ENCODE results near the gene KSR1. TPM values are rescaled to one million over a fixed set of nuclear protein-coding genes. Genes with fewer than 3 reads are reported as not detected.

Gene KSR1
- polyA plus RNA-seq, 1 donor from 2014 or later, result 9.2 TPM

DNA sequence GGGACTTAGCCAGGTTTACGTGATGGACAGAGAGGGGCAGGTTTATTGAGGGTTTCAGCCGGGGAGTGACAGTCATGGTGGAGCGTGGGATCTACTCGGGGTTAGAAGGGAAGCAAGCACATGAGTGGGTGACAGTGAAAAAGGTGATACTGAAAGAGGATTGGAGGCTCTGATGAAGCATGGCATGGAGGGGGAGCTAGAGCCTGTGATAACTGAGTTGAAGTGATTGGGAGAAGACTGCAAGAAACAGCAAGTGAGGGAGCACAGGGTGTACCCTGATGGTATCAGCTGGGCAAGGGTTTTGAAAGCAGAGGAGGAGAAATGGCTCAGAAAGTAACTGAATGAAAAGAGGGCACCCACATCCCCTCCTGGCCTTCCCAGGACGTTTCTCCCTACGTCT is 6.7 kb upstream of the KSR1 start:
- no peaks in the 10 kb centered on the region for H3K27me3 ChIP-seq (ENCODE audit: insufficient read depth, low read depth, low read length)
- H3K4me3 ChIP-seq (ENCODE audit: low read length), result no peak overlapping the region
- no peaks in the 10 kb centered on the region for H4K20me1 ChIP-seq (ENCODE audit: insufficient read depth)
- no peaks in the 10 kb centered on the region for H3K9me3 ChIP-seq (ENCODE audit: low read length)
- H3K36me3 ChIP-seq (ENCODE audit: insufficient read depth, low read length), result no peaks in the 10 kb centered on the region
- H2AFZ ChIP-seq (ENCODE audit: low read depth, low read length), result no peak overlapping the region
- no peak overlapping the region for H3K9ac ChIP-seq (ENCODE audit: low read length)
- no peak overlapping the region for H3K4me2 ChIP-seq (ENCODE audit: low read length)
- H3K79me2 ChIP-seq (replicated peaks; ENCODE audit: insufficient read depth, low read length), result no peaks in the 10 kb centered on the region
- H3F3A ChIP-seq (ENCODE audit: insufficient read depth, low read length, poor library complexity, severe bottlenecking), result no peaks in the 10 kb centered on the region
- TF ChIP-seq, protein P1, sequence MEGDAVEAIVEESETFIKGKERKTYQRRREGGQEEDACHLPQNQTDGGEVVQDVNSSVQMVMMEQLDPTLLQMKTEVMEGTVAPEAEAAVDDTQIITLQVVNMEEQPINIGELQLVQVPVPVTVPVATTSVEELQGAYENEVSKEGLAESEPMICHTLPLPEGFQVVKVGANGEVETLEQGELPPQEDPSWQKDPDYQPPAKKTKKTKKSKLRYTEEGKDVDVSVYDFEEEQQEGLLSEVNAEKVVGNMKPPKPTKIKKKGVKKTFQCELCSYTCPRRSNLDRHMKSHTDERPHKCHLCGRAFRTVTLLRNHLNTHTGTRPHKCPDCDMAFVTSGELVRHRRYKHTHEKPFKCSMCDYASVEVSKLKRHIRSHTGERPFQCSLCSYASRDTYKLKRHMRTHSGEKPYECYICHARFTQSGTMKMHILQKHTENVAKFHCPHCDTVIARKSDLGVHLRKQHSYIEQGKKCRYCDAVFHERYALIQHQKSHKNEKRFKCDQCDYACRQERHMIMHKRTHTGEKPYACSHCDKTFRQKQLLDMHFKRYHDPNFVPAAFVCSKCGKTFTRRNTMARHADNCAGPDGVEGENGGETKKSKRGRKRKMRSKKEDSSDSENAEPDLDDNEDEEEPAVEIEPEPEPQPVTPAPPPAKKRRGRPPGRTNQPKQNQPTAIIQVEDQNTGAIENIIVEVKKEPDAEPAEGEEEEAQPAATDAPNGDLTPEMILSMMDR (IDR thresholded peaks at IDR 0.05; ENCODE audit: poor library complexity, severe bottlenecking), result no peak
- no peak for TF ChIP-seq MXI1 (conservative IDR thresholded peaks at IDR 0.05; ENCODE audit: poor library complexity, severe bottlenecking)
- TF ChIP-seq POLR2AphosphoS5 (IDR thresholded peaks at IDR 0.05), result no peak
- no peak for TF ChIP-seq RAD21 (conservative IDR thresholded peaks at IDR 0.05)
- no peak for TF ChIP-seq EP300 (conservative IDR thresholded peaks at IDR 0.05; ENCODE audit: poor library complexity, severe bottlenecking)
- TF ChIP-seq SMC3 (conservative IDR thresholded peaks at IDR 0.05; ENCODE audit: poor library complexity), result no peak
- no peak for TF ChIP-seq TAF1 (IDR thresholded peaks at IDR 0.05; ENCODE audit: low read depth)
- no peak overlapping the region for H3K27ac ChIP-seq (ENCODE audit: low read length)
- H3K9me2 ChIP-seq (ENCODE audit: insufficient read depth, low read length), result no peaks in the 10 kb centered on the region

DNA sequence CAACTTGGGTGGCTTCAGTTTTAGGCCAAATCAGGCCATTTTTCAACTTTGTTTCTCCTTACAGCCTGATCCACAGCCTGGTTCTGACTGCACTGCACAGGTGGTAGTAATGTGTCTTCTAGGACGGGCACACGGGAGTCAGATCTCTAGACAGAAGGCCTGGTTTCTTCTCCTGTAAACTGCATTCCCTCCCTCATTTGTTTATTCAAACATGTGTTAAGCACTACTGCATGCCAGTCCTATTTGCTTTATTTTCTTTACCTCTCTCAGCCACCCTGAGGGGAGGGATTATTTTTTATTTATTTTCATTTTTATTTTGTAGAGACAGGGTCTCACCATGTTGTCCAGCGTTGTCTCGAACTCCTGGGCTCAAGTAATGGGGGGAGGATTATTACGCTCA is 6.3 kb upstream of the KSR1 start:
- H3K4me2 ChIP-seq (ENCODE audit: low read length), result no peak overlapping the region

More for the DNA sequence above, 6.3 kb upstream of the KSR1 start:
- Histone ChIP-seq H3K4me3 (ENCODE audit: low read length) (no peak overlapping the region), H3F3A (ENCODE audit: insufficient read depth, low read length, poor library complexity, severe bottlenecking) (no peaks in the 10 kb centered on the region), H3K9me2 (ENCODE audit: insufficient read depth, low read length) (no peaks in the 10 kb centered on the region), H4K20me1 (ENCODE audit: insufficient read depth) (no peaks in the 10 kb centered on the region), H2AFZ (ENCODE audit: low read depth, low read length) (no peak overlapping the region), H3K9me3 (ENCODE audit: low read length) (no peaks in the 10 kb centered on the region), H3K79me2 (replicated peaks; ENCODE audit: insufficient read depth, low read length) (no peaks in the 10 kb centered on the region), H3K9ac (ENCODE audit: low read length) (no peak overlapping the region), H3K27ac (ENCODE audit: low read length) (no peak overlapping the region), H3K36me3 (ENCODE audit: insufficient read depth, low read length) (no peaks in the 10 kb centered on the region), H3K27me3 (ENCODE audit: insufficient read depth, low read depth, low read length) (no peaks in the 10 kb centered on the region)
- TF ChIP-seq RAD21 (conservative IDR thresholded peaks at IDR 0.05), result no peak
- no peak for TF ChIP-seq SMC3 (conservative IDR thresholded peaks at IDR 0.05; ENCODE audit: poor library complexity)
- TF ChIP-seq EZH2 (IDR thresholded peaks at IDR 0.05; ENCODE audit: borderline replicate concordance, insufficient read depth, low read length, poor library complexity, severe bottlenecking), result no peak
- no peak for TF ChIP-seq MXI1 (conservative IDR thresholded peaks at IDR 0.05; ENCODE audit: poor library complexity, severe bottlenecking)
- no peak for TF ChIP-seq EP300 (conservative IDR thresholded peaks at IDR 0.05; ENCODE audit: poor library complexity, severe bottlenecking)
- TF ChIP-seq, protein P2, sequence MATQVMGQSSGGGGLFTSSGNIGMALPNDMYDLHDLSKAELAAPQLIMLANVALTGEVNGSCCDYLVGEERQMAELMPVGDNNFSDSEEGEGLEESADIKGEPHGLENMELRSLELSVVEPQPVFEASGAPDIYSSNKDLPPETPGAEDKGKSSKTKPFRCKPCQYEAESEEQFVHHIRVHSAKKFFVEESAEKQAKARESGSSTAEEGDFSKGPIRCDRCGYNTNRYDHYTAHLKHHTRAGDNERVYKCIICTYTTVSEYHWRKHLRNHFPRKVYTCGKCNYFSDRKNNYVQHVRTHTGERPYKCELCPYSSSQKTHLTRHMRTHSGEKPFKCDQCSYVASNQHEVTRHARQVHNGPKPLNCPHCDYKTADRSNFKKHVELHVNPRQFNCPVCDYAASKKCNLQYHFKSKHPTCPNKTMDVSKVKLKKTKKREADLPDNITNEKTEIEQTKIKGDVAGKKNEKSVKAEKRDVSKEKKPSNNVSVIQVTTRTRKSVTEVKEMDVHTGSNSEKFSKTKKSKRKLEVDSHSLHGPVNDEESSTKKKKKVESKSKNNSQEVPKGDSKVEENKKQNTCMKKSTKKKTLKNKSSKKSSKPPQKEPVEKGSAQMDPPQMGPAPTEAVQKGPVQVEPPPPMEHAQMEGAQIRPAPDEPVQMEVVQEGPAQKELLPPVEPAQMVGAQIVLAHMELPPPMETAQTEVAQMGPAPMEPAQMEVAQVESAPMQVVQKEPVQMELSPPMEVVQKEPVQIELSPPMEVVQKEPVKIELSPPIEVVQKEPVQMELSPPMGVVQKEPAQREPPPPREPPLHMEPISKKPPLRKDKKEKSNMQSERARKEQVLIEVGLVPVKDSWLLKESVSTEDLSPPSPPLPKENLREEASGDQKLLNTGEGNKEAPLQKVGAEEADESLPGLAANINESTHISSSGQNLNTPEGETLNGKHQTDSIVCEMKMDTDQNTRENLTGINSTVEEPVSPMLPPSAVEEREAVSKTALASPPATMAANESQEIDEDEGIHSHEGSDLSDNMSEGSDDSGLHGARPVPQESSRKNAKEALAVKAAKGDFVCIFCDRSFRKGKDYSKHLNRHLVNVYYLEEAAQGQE (IDR thresholded peaks at IDR 0.05; ENCODE audit: borderline replicate concordance), result no peak
- TF ChIP-seq TAF1 (IDR thresholded peaks at IDR 0.05; ENCODE audit: low read depth), result no peak
- TF ChIP-seq, protein P1 (IDR thresholded peaks at IDR 0.05; ENCODE audit: poor library complexity, severe bottlenecking), result no peak
- TF ChIP-seq POLR2AphosphoS5 (IDR thresholded peaks at IDR 0.05), result no peak
